PC-9 (cell line): ENCODE results near the gene RNASE4.

Source experiments
- EZH2 ChIP-seq: fragments of 200-600 bp; sonication (generic); IDR thresholded peaks from 2 replicates; pipeline ENCODE4 v1.8.0; 2017; ENCODE audit warnings: antibody characterized with exemption, low read depth
- TF ChIP-seq, protein P1 (sequence below): fragments of 200-600 bp; sonication (generic); conservative IDR thresholded peaks from 2 replicates; pipeline ENCODE4 v1.6.1; 2017; ENCODE audit warnings: mixed run types, antibody characterized with exemption, mild to moderate bottlenecking, moderate library complexity

DNA sequence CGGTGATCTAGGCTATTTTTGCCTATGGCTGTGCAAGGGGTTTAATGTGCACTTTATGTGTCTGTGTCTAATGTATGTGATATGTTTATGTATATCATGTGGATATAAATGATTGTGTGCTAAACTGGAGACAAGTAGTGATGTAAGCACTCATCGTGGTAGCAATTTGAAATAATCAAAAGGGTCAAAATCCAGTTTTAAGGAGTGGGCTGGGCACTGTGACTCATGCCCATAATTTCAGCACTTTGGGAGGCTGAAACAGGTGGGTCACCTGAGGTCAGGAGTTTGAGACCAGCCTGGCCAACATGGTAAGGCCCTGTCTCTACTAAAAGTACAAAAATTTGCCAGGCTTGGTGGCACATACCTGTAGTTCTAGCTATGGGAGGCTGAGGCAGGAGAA is 64.1 kb downstream of the RNASE4 start:
- TF ChIP-seq, protein P1, sequence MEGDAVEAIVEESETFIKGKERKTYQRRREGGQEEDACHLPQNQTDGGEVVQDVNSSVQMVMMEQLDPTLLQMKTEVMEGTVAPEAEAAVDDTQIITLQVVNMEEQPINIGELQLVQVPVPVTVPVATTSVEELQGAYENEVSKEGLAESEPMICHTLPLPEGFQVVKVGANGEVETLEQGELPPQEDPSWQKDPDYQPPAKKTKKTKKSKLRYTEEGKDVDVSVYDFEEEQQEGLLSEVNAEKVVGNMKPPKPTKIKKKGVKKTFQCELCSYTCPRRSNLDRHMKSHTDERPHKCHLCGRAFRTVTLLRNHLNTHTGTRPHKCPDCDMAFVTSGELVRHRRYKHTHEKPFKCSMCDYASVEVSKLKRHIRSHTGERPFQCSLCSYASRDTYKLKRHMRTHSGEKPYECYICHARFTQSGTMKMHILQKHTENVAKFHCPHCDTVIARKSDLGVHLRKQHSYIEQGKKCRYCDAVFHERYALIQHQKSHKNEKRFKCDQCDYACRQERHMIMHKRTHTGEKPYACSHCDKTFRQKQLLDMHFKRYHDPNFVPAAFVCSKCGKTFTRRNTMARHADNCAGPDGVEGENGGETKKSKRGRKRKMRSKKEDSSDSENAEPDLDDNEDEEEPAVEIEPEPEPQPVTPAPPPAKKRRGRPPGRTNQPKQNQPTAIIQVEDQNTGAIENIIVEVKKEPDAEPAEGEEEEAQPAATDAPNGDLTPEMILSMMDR = no peak
- TF ChIP-seq EZH2 = no peak
